Stimulated activated CD8-positive, alpha-beta memory T cell treated with anti-CD3 and anti-CD28 coated beads, Interleukin-7, amount 100 ng/mL, for 4 hours (primary cell): ENCODE measurements around the gene KCNIP1.

Experiments used
- DNase-seq, 2 donors: peaks; one replicate each; pipeline ENCODE4 v3.0.0-alpha.2; 2020; ENCODE audit warnings: low read depth in 2 of 2

Gene KCNIP1

DNA sequence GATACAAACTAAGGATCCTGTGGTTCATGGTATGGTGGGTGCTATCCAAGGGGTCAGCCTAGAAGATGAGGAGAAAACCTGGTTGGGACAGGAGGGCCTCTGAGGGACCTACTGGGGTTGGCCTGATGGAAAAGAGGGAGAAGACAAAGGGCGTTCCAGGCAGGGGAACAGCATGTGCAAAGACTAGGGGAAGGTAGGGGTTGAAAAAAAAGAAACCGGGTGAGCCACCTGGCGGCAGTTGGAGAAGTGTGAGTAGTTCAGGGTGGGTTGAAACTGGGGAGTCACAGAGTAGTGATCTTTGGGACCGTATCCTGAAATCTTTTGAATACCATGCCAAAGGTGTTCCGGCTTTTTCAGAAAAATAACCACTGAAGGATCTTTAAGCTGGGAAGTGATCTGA, 271.0 kb downstream of the KCNIP1 start:
- no peak for DNase-seq

DNA sequence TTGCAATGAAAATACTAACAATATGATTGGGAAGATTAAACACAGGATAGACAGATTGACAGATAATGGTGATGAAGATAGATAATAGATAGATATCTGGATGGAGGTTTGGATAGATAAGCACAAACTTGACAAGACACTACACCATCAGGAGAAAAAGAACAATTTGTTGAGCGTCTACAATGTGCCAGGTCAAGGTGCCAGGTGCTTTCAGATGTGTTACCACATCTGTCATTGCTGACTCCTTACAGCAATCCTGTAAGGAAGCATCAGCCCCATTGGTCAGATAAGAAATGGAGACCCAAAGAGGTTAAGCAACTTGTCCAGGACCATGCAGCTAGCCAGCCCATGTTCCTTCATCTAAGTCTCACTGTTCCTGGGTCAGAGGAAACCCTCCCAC, 278.1 kb downstream of the KCNIP1 start:
- DNase-seq = no peak

DNA sequence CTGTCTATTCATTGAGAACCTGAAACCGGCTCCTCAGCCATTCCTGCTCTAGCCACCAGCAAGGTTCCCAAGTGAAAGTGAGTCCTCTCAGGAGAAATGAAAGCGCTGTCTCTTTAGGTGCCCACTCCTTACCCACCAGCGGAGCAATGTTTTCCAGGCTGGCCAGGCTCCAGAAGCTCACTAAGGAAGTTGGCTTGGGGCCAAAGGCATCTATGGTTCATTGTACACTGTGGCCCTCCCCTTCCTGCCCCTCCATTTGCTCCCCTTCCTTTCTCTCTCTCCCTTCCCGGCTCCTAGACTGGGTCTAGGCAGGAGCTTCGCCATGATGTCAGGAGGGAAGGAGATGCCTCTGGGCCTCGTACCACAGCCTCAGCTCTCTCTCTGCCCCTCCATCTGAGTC, 278.6 kb downstream of the KCNIP1 start:
- DNase-seq = no peak

DNA sequence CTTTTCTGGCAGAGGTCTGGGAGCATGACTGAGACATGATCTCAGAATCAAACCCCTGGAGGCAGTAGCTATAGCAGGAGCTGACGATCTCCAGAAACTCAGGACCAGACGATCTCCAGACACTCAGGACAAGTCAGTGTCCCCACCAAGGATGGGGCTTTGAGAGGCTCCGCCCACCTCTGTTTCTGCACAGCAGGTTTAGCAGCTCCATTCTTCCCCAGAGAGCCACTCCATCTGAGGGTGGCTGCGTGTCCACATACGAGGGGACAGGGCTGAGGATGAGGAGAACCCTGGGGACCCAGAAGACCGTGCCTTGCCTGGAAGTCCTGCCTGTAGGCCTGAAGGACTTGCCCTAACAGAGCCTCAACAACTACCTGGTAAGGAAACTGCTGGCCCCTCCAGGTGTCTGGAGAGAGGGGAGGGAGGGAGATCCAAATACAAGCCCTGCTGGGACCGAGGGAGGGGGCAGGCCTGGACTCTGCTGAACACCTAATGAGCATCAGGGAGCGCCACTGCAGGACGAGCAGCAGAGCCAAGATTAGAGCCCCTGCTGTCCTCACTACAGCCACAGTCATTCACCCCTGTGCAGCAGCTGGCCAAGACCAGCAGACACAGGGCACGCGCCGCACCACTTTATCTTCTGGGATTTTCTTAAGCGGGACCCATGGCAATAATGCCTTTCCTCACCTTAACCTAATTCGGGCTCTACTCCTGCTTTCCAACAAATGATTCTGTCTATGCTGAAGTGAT, 279.9 kb downstream of the KCNIP1 start, which contains the start of gene GABRP:
Gene GABRP, plus strand, starts transcription at position 228 of the 750 bp plus-strand sequence. CDS start 4,891 bp downstream, outside the sequence.
- DNase-seq = no peak

DNA sequence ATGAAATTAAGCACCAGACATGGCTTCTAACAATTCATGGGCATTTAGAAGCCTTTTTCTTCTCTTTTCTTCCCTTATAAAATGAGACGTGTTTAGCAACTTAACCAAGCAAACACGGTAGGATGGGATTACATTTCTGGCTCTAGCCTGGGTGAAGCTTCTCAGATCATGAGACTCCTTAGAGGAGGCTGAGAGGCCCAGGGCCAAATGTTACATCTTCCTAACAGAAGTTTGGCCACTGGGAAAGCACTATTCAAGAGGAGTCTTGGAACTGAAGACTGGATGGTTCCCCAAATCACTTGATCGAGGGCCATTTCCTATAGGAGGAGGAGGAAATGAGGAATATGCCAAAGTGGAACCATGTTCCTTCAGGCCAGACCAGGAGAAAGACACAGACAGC, 281.6 kb downstream of the KCNIP1 start:
- no peak for DNase-seq
